ENCODE results near the gene TMEM185B. TPM values are rescaled to one million over a fixed set of nuclear protein-coding genes. Genes with fewer than 3 reads are reported as not detected.

The TMEM185B gene
- total and polyA plus RNA-seq, 2 of the 4 experiments (the other 2 are of a cell fraction) = 17.7 to 26.1 TPM

DNA sequence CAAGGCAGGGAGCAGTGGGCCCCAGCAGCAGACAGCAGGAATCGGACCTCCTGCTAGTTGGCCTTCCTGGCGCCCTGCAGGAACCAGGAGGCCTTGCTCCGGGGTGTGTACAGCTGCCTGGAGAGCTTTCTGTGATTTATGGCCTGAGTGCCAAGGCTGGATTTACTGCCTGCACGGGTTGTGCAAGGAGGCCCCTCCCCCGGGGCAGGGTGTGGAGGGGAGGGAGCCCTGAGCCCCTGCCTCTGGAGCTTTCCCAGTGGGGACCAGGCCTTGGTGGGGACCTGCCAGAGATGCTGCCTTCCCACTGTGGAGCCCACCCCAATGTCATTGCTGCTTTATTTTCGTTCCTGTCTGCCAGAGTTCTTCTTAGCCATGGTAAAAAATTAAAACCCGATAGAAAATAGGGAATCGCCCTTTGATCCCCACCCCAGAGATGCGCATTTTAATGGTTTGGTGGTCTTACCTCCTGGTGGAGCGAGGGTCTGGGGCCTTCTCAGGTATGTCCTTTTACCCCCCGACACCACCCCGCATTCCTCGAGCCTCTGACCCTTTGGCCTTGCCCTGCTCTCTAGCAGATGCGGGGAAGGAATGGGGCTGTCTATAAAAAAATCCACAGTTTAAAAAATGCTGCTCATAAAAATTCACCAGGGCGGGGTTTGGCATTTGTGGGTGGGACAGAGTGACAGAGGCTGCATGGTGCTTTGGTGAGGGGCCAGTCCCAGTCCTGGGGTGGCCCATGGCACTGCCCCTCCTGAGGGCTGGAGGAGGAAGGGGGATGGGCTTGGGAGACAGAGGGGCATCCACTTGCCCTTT lies 22.5 kb upstream of the TMEM185B start:
- no peak overlapping the region for H2BK5ac ChIP-seq (ENCODE audit: low read depth, low read length, poor library complexity, severe bottlenecking)
- ATAC-seq (ENCODE audit: low read depth) (peak; percentile 9; the same call in 1 of the 2 replicates), DNase-seq (no peak)
- H2BK15ac ChIP-seq (ENCODE audit: low read depth, low read length) = no peak overlapping the region
- no peaks in the 10 kb centered on the region for H3K36me3 ChIP-seq (ENCODE audit: control insufficient read depth, insufficient read depth, low read length)
- no peak overlapping the region for H3K4me2 ChIP-seq (ENCODE audit: low read depth, low read length)
- H3K79me1 ChIP-seq (ENCODE audit: low read depth in 1 of 2, low read length in 2 of 2) = no peaks in the 10 kb centered on the region
- H3K27ac ChIP-seq (ENCODE audit: insufficient read depth, low read length) = no peak overlapping the region
- no peak overlapping the region for H2BK20ac ChIP-seq (ENCODE audit: low read depth, low read length)
- no peaks in the 10 kb centered on the region for H4K20me1 ChIP-seq (ENCODE audit: insufficient read depth, low read length)
- H2AK5ac ChIP-seq (ENCODE audit: low read depth, low read length) = no peak overlapping the region
- H3K27me3 ChIP-seq (ENCODE audit: control insufficient read depth, insufficient read depth, low read length) = peaks cover 7% of the 10 kb centered on the region; the same call in 1 of the 2 replicates
- no peak overlapping the region for H4K91ac ChIP-seq (ENCODE audit: insufficient read depth, low read depth, low read length)
- H3K9ac ChIP-seq (ENCODE audit: low read depth, low read length) = no peak overlapping the region
- H3K4me3 ChIP-seq (ENCODE audit: insufficient read depth, low read depth, low read length) = no peak overlapping the region
- no peak overlapping the region for H3K14ac ChIP-seq (replicated peaks; ENCODE audit: low read depth, low read length)
- no TSS peak for BruUV-seq (replicated peaks)
- TF ChIP-seq CHD1 (IDR thresholded peaks at IDR 0.05; ENCODE audit: low read depth, low read length) (no peak), MAZ (IDR thresholded peaks at IDR 0.05; ENCODE audit: borderline replicate concordance, low read depth, low read length) (no peak), CEBPB (IDR thresholded peaks at IDR 0.05; ENCODE audit: low read depth, low read length) (no peak), POLR2A (IDR thresholded peaks at IDR 0.05; ENCODE audit: low read depth, low read length) (no peak)
- CTCF ChIA-PET = no interaction called here
- H4K8ac ChIP-seq (ENCODE audit: low read depth in 2 of 2, low read length in 2 of 2) = no peak overlapping the region
- in situ Hi-C loops (cut with MboI; ENCODE audit: low sequenced_read_pairs) (loop anchor here (25.0 kb wide), 1 partner anchor 1008 kb away; no protein-coding TSS in a partner anchor), dilution Hi-C loops (cut with HindIII; ENCODE audit: low sequenced_read_pairs, unreplicated experiment) (no loop called here), intact Hi-C loops (cut with micrococcal nuclease) (no loop called here)
- H4K5ac ChIP-seq (ENCODE audit: low read depth, low read length) = no peak overlapping the region
- H3K9me1 ChIP-seq (ENCODE audit: insufficient read depth, low read length) = peaks cover 7% of the 10 kb centered on the region; the same call in 1 of the 2 replicates
- 76% methylated on average over 4 of the region's 15 CpGs; no CpG with 5 or more reads in 1 of the 2 experiments for WGBS, 2 experiments (ENCODE audit: extremely low coverage in 2 of 2, insufficient read length in 1 of 2)
- no peak overlapping the region for H3K23ac ChIP-seq (ENCODE audit: low read depth, low read length)
- no peak overlapping the region for H3K4ac ChIP-seq (ENCODE audit: low read depth, low read length)
- no peak overlapping the region for H2AK9ac ChIP-seq (replicated peaks; ENCODE audit: low read depth, low read length, poor library complexity)
- no peak overlapping the region for H3K56ac ChIP-seq (ENCODE audit: extremely low read depth, insufficient read depth, low read length)
- H2AFZ ChIP-seq (replicated peaks; ENCODE audit: low read length, poor library complexity) = no peak overlapping the region
- POLR2A ChIA-PET (ENCODE audit: unreplicated experiment) = no interaction called here
- H2BK120ac ChIP-seq (ENCODE audit: low read depth, low read length) = no peak overlapping the region
- peaks cover 6% of the 10 kb centered on the region for H3K4me1 ChIP-seq (ENCODE audit: control insufficient read depth, insufficient read depth, low read length)
- H3K9me3 ChIP-seq (ENCODE audit: control insufficient read depth, insufficient read depth, low read length) = no peaks in the 10 kb centered on the region
- no peak overlapping the region for H3K18ac ChIP-seq (ENCODE audit: low read depth, low read length)

Measured in IMR-90 (cell line).